K562 treated with DMSO at 1 percent for 24 hours (cell line): Measurements from ENCODE around the gene NDOR1. TPM values are rescaled to one million over a fixed set of nuclear protein-coding genes. Genes with fewer than 3 reads are reported as not detected.

ENCODE experiments used
- total RNA-seq: library from RNA; unstranded; fragments of 300-600 nt; gene quantifications from 2 replicates; pipeline ENCODE4 v1.2.3, GENCODE V29; 2022; ENCODE audit warnings: low read depth; ENCODE audit not compliant: insufficient read depth

The NDOR1 gene
- total RNA-seq: 28.7 and 33.4 TPM in 2 replicates

DNA sequence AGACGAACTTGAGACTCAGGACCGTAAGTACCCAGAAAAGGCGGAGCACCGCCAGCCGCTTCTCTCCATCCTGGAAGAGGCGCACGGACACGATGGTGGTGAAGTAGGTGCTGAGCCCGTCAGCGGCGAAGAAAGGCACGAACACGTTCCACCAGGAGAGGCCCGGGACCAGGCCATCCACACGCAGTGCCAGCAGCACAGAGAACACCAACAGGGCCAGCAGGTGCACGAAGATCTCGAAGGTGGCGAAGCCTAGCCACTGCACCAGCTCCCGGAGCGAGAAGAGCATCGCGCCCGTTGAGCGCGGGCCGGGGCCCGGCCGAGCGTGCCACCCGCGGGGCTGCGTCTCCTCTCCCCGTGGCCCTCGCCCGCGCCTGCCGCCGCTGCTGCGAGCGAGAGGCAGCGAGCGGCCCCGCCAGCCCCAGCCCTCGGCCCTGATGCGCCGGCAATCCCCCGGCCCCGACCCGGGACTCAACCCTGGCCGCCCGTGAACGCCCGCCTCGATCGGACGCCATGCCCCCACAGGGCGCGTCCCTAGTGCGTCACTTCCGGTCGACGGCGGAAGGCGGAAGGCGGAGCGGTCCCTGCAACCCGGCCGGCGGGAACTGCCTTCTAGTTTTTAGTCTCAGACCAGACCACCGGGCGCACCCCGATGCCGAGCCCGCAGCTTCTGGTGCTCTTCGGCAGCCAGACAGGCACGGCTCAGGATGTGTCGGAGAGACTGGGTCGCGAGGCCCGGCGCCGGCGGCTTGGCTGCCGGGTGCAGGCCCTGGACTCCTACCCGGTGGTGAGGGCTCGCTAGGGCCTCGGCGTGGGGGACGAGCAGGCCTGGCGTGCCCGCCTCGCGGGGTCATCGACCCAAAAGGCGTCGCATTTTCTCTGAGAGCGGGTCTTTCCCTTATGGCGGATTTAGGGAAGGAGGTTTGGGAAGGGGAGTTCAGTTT is at the start of gene NDOR1, which contains the start of gene TMEM203:
Gene NDOR1, plus strand, starts transcription at position 575 of the 944 bp plus-strand sequence. Its CDS starts 78 bp downstream, at position 653.
Gene TMEM203, minus strand, starts transcription at position 523 of the 944 bp plus-strand sequence. Its CDS starts 234 bp downstream, at position 289.

DNA sequence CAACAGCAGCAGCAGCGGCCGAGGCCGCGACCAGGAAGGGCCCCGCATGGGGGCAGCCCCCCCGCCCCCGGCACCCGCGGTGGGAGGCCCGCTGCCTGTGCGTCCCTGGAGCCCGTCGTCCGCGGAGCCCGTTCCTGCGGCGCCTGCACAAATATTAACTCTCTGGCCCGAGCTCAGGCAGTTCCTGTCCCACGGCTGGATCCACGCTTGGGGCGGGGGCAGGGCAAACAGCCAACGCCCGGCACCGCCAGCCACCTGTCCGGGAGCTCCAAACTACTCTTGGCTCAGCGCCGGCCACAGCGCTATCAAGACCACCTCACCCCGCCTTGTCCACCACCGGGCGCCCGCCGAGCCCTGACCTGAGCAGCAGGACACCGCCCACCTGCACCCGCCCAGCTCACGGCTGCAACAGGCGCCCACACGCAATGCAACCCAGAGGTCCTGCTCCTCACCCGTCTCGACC is 35.6 kb upstream of the NDOR1 start, which contains the start of gene LRRC26:
Gene LRRC26, minus strand, starts transcription at position 156 of the 463 bp plus-strand sequence. Its CDS starts 108 bp downstream, at position 48.

GRCh38 chr9:137188490-137189296 is 16.8 kb upstream of the NDOR1 start, which contains the start of the genes ANAPC2 and SSNA1:
TSS of gene ANAPC2 (minus strand) at chr9:137188560. CDS start at chr9:137188532, 28 bp downstream.
TSS of gene SSNA1 (plus strand) at chr9:137188676. CDS start at chr9:137188727, 51 bp downstream.

DNA sequence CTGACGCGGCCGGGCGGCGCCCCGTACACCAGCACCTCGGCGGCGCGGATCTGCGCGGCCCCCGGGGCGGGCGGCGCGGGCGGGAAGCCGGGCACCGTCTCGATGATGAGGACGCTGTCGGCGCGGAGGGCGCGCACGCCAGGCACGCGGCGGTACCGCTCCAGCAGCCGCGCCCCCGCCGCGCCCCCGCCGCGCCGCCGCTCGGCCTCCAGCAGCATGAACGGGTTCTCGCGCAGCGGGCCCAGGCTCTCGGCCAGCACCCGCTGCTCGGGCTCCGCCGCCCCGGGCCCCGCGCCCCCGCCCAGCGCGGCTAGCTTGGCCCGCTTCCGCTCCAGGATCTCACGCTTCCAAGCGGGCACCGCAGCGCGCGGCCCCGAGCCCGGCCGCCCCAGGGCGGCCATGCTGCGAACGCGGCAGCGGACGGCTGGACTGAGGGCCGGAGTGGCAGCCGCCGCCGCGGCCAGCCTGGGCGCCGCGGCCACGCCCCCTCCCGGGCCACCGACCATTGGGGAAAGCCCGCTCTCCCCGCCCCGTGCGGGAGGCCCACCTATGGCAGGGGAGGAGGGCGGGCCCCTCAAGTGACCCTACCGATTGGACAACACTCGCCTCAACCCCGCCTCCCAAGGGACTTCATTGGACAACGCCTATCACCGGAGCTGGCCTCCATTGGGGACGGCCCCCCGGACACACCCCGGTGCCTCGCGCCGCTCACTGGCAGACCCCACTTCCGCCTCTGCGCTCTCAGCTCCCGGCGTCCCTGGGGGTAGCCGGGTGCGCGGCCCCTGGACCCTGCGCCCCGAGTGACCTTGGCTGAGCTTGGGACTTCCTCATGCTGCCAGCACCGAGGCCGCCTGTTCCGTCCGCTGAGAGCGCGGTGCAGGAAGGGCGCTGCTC is 4.9 kb upstream of the NDOR1 start, which contains the start of gene TPRN:
Gene TPRN, minus strand, starts transcription at position 431 of the 894 bp plus-strand sequence. Its CDS starts 30 bp downstream, at position 401.

GRCh38 chr9:137222190-137223077 is 16.9 kb downstream of the NDOR1 start, which contains the start of gene RNF208:
TSS of gene RNF208 (minus strand) at chr9:137222240. CDS start at chr9:137221212, 1,028 bp downstream.

GRCh38 chr9:137224830-137225694 is 19.6 kb downstream of the NDOR1 start, which contains the start of gene CYSRT1:
TSS of gene CYSRT1 (plus strand) at chr9:137225174. CDS start at chr9:137225622, 448 bp downstream.

DNA sequence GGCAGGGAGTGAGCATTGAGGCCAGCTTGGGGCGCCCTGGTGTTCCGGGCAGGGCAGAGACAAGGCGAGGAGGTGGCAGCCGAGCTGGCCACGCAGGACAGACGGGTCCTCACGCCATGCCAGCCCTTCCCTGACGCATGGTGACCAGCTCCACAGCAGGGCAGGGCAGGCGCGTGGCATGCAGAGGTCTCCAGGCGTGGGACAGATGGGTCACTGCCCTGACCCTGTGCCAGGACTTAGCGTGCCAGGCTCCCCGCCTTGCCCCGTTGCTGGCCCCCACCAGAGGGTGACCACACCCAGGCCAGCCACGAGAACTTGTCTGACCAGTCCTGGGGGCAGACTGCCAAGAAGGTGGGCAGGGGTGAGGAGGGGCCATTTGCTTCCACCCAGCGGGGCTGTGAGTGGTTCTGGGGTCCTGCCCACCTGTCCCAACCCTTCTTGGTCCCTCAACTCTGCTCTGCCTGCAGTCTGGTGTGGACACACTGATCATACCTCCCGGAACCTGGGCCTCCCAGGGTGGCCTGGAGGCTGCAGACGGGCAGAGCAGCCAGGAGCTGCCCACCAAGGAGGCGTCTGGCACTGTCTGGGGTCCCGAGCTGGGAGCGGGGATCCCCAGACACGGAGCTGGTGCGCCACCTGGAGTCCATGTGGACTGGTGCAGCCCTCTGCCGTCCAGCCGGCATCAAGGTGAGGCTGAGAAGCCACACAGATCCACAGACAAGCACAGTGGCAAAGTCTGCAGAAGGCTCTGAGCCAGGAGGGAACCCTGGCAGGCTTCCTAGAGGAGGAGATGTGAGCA is 21.8 kb downstream of the NDOR1 start, which contains the start of gene RNF224:
Gene RNF224, plus strand, starts transcription at position 449 of the 799 bp plus-strand sequence. CDS start 834 bp downstream, outside the sequence.

GRCh38 chr9:137230705-137231371 is 25.3 kb downstream of the NDOR1 start, which contains the start of gene SLC34A3:
TSS of gene SLC34A3 (plus strand) at chr9:137230901. CDS start at chr9:137231703, 802 bp downstream.

GRCh38 chr9:137240841-137241489 is 35.5 kb downstream of the NDOR1 start, which contains the start of gene TUBB4B:
TSS of gene TUBB4B (plus strand) at chr9:137241287. CDS start at chr9:137241361, 74 bp downstream.

DNA sequence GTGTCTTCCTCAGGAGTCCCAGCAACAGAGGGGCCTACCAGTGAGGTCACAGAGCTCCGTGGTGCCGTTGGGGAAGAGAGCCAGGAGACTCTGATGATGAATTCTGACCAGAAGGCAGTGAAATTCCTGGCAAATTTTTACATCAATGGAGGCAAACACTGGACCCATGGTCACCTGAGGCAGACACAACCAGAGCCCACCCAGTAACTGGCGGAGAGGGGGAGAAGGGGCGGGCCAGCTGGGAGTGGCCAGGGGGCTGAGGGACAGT is 45.6 kb downstream of the NDOR1 start, which contains the start of gene STPG3:
Gene STPG3, plus strand, starts transcription at position 93 of the 268 bp plus-strand sequence. Its CDS starts 1 bp downstream, at position 94.

DNA sequence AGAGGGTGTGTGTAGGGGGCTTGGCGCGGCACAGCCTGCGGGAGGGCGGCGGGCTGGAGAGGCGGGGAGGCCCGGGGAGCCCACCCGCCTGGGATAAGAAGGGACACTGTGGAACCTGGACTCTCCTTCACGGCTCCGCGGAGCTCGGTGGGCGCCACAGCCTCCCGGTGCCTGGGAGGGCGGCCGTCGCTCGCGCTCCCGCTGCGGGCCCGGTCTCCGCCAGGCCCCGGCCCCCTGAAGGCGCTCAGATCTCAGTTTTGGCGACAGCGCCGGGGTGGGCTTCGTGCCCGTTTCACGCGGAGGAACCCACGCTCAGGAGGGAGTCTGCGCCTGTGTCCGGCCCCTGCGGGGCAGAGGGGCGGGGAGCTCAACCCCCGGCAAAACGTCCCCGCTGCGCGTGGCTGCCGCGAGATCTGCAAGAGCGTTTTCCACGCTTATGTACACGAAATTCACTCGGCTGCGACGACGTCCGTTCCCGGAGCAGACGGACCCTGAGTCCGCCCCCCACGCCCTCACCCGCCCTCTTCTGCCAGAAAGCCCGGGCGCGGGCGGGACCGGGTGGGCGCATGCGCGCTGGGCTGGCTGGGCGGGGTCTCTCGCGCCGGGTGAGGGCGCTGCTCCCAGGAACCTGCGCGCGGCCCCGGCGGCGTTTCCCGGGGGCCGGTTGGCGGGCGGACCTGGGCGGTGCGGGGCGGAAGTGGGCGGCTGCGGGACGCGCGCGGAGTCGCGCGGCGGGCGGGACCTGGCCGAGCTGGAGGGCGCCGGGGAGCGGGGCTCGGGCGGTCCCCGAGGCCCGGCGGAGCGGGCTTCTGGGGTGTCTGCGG is 49.3 kb downstream of the NDOR1 start, which contains the start of gene NELFB:
Gene NELFB, plus strand, starts transcription at position 704 of the 824 bp plus-strand sequence.

